ENCODE measurements around the gene MACO1. TPM values are rescaled to one million over a fixed set of nuclear protein-coding genes. Genes with fewer than 3 reads are reported as not detected.

Gene MACO1
- total RNA-seq, 2 experiments from 2014 or later = 15.8 to 16.3 TPM

DNA sequence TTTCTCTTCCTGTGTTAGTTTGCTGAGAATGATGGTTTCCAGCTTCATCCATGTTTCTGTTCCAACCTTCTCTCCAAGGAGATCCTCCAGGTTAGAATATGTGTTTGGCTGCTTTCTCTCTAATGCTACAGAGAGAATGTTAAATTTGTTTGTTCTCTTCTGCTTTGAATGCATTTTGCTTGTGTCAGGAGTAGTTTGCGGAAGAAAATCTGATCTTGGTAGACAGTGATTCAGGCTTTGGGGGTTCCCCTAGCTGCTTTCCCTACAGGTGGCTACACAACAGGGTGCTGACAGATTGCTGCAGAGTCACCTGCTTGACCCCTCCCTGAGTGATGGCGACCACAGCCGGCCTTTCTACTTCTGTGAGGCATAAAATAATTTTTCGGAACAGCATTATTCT is 41.8 kb downstream of the MACO1 start:
- peaks cover 33% of the 10 kb centered on the region for H3K4me1 Mint-ChIP-seq
- CTCF ChIA-PET = interaction anchor here (1.0 kb wide), 1 partner anchor 13 kb away, joined by 4 read pairs; no protein-coding TSS in a partner anchor
- H3K27me3 Mint-ChIP-seq = no peaks in the 10 kb centered on the region
- no peaks in the 10 kb centered on the region for H3K9me3 Mint-ChIP-seq
- no peak overlapping the region for H3K27ac Mint-ChIP-seq
- DNase-seq = no peak
- H3K36me3 Mint-ChIP-seq (ENCODE audit: low read depth) = peaks cover 7% of the 10 kb centered on the region
- POLR2A ChIA-PET = no interaction called here
- H3K4me3 Mint-ChIP-seq = no peak overlapping the region

DNA sequence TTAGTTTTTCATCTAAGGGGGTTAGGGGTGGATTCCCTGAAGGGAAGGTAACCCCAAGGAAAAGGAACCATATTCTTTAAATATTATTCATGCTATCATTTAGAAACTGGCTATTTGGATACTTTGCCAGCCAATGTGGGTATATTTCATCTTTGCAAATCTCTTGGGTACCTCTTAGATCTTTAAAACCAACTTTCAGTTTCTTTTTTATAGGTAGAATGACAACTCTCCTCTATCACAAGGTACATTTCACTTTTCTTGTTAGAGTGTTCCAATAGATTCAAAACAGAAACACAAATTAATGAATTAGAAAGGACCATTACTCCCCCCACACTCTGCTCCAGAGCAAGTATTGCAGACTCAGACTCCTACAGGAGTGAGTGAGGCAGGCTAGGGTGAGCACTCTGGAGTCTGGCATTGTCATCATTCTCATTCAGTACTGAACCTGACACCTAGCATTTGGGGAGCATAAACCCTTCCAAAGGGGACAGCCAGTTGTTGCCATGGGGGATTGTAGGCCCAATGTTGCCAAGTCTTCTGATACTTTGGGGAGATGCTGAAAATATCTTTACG is 43.0 kb downstream of the MACO1 start:
- Mint-ChIP-seq H3K36me3 (ENCODE audit: low read depth) (peaks cover 5% of the 10 kb centered on the region), H3K27ac (no peak overlapping the region), H3K27me3 (no peaks in the 10 kb centered on the region), H3K4me1 (peaks cover 24% of the 10 kb centered on the region), H3K9me3 (no peaks in the 10 kb centered on the region), H3K4me3 (peak overlapping the region; percentile 4)
- no peak for DNase-seq
- ChIA-PET CTCF (no interaction called here), POLR2A (no interaction called here)

DNA sequence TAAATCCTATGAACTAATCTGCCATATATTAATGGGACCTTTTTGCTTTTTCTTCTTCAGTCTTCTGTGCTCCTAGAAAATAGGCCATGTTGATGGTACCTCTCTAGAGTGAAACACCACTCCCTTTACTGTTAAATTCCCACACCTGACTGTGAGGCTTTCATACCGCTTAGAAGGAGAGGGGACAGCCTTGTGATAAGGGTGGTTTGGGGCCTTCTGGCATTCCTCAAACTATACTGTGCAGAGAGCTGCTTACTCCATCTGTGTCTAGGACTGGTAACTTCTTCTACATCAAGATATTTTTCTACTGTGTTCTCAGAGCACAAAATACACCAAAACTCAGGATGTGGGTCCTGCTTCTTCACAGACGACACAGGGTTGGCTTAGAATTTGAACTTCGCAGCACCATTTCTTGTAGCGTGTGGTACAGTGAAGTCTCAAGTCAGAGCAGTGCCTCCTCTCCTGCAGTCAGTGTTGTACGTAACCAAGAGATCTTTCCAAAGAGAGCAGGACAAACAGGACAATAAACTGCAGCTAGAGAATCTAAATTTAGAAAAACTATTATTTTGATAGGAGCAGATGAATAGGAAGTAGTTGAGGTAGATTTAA is 43.8 kb downstream of the MACO1 start:
- H3K4me3 Mint-ChIP-seq = no peak overlapping the region
- H3K36me3 Mint-ChIP-seq (ENCODE audit: low read depth) = peaks cover 5% of the 10 kb centered on the region
- H3K27me3 Mint-ChIP-seq = no peaks in the 10 kb centered on the region
- no peak overlapping the region for H3K27ac Mint-ChIP-seq
- ChIA-PET CTCF (interaction anchor here (2.1 to 5.2 kb wide), 2 partner anchors 13 to 27 kb away, joined by 5 to 23 read pairs; no protein-coding TSS in a partner anchor), POLR2A (no interaction called here)
- peaks cover 24% of the 10 kb centered on the region for H3K4me1 Mint-ChIP-seq
- DNase-seq = no peak
- no peaks in the 10 kb centered on the region for H3K9me3 Mint-ChIP-seq

DNA sequence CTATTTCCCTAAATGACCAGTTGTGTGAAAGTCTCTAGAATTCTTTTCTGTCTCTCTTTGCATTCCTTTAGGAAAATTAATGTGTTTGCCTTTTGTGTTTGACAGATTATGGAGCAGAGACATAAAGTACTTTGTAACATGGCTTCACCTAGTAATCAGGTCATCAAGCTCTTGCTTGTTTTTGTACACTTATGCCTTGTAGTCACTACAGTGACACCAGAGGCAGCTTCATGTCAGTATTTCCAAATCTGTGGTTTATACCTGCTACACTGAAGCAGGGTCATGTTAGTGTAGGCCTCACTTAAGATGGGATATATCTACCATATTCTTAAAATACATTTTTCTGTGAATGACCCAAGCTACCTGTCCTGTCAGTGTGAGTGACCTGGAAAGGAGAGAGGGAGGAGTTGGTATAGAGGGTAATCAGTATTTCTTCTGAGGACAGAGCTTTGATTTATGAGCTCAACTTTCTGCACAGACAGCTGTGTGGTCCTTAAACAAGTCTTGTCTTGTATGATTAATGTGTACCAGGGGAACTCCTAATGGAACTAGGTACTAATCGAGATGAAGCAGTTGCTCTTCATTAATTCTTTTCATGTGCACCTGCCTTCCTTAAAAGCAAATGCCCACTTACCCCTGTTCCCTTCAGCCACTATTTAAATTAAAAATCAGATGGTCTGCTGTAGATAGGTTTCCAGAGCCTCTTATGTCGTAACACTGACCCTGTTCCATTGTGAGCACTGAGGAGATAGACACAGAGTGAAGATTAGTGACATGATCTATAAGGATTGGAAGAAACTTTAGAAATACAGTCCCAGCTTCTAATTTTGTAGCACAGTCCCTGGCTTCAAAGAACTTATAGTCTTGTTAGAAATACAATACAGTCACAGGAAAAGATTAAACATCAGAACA is 45.7 kb downstream of the MACO1 start:
- DNase-seq = no peak
- CTCF ChIA-PET = interaction anchor here (2.1 to 5.2 kb wide), 2 partner anchors 11 to 25 kb away, joined by 5 to 23 read pairs; no protein-coding TSS in a partner anchor
- POLR2A ChIA-PET = no interaction called here
- Mint-ChIP-seq H3K4me1 (peaks cover 24% of the 10 kb centered on the region), H3K9me3 (no peaks in the 10 kb centered on the region), H3K4me3 (no peak overlapping the region), H3K27me3 (no peaks in the 10 kb centered on the region), H3K27ac (no peak overlapping the region), H3K36me3 (ENCODE audit: low read depth) (peaks cover 5% of the 10 kb centered on the region)

DNA sequence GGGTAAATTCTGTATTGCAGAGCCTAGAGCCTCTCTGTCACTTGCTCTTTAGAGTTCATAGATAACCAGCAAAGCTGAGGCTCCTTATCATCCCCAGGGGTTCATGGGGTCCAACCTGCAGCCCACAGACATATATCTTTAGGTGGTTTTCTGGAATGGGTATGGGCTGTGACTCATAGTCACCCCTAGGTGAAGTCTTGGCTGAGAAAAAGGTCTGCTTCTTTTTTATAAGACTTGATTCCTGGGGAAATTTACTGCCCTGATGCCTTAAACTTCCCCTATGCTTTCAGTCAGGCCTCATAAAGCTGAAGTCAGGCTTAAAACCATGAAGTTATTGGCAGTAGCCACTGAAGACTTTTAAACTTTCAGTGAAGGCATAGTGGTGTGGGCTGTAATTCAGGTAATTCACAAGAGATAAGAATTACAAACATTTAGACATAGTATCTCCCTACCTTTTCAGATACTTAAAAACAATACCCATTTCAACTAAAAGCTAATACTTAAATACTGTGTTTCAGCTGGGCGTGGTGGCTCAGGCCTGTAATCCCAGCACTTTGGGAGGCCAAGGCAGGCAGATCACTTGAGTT is 46.8 kb downstream of the MACO1 start:
- POLR2A ChIA-PET = no interaction called here
- CTCF ChIA-PET = interaction anchor here (5.2 kb wide), 1 partner anchor 10 kb away, joined by 23 read pairs; no protein-coding TSS in a partner anchor
- Mint-ChIP-seq H3K4me3 (no peak overlapping the region), H3K36me3 (ENCODE audit: low read depth) (peaks cover 3% of the 10 kb centered on the region), H3K4me1 (peaks cover 25% of the 10 kb centered on the region), H3K27me3 (no peaks in the 10 kb centered on the region), H3K9me3 (no peaks in the 10 kb centered on the region), H3K27ac (no peak overlapping the region)
- no peak for DNase-seq

GRCh38 chr1:25478633-25479032 is 47.9 kb downstream of the MACO1 start:
- no peak overlapping the region for H3K27ac Mint-ChIP-seq
- H3K4me3 Mint-ChIP-seq = no peak overlapping the region
- H3K36me3 Mint-ChIP-seq (ENCODE audit: low read depth) = peaks cover 6% of the 10 kb centered on the region
- ChIA-PET CTCF (interaction anchor here (5.2 kb wide), 1 partner anchor 9 kb away, joined by 23 read pairs; no protein-coding TSS in a partner anchor), POLR2A (no interaction called here)
- no peaks in the 10 kb centered on the region for H3K9me3 Mint-ChIP-seq
- H3K27me3 Mint-ChIP-seq = no peaks in the 10 kb centered on the region
- DNase-seq = no peak
- H3K4me1 Mint-ChIP-seq = peaks cover 16% of the 10 kb centered on the region

- Mint-ChIP-seq H3K27ac (no peak overlapping the region), H3K4me1 (peaks cover 4% of the 10 kb centered on the region), H3K27me3 (no peaks in the 10 kb centered on the region), H3K36me3 (ENCODE audit: low read depth) (peaks cover 9% of the 10 kb centered on the region), H3K4me3 (no peak overlapping the region), H3K9me3 (no peaks in the 10 kb centered on the region)
- ChIA-PET CTCF (no interaction called here), POLR2A (no interaction called here)
- no peak for DNase-seq
These were observed 50.9 kb downstream of the MACO1 start for GRCh38 chr1:25481625-25482024.

DNA sequence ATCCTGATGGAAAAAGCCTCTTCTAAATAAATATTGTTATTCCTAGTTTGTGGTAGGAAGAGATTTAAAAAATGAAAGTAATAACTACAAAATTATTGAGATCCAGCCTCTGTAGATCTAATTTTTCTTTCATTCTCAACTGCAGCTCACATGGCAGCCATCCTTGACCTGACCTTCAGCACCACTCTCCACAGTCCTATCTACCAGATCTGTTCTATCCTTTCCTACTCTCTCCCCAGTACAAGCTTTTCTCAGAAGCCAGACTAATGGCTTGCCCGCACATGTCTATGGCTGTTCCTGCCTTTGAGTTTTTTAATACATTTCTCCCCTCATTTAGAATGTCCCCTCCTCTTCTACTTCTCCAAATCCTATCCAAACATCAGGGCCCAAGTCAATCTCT is 51.5 kb downstream of the MACO1 start:
- H3K4me1 Mint-ChIP-seq = peaks cover 4% of the 10 kb centered on the region
- POLR2A ChIA-PET = interaction anchor here (1.5 kb wide), 1 partner anchor 27 kb away, joined by 3 read pairs; no protein-coding TSS in a partner anchor

DNA sequence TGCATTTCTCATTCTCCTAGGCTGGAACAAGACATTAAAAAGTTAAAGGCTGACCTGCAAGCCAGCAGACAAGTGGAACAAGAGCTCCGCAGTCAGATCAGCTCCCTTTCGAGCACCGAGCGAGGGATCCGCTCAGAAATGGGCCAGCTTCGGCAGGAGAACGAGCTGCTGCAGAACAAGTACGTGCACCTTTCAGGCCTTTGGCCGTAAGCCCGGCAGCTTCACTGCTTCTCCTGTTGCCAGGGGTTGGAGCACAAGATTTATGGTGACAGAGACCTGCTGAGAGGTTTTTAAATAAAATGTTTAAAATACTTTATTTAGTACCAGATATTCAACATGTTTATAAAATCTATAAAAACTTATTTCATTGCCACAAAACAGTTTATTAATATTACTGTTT is 53.4 kb downstream of the MACO1 start:
- peaks cover 16% of the 10 kb centered on the region for H3K36me3 Mint-ChIP-seq (ENCODE audit: low read depth)
- CTCF ChIA-PET = interaction anchor here (0.6 kb wide), 1 partner anchor 278 kb away, joined by 3 read pairs; no protein-coding TSS in a partner anchor
- H3K9me3 Mint-ChIP-seq = no peaks in the 10 kb centered on the region

More for the DNA sequence above, 51.5 kb downstream of the MACO1 start:
- no peak overlapping the region for H3K4me3 Mint-ChIP-seq
- DNase-seq = no peak
- H3K27me3 Mint-ChIP-seq = no peaks in the 10 kb centered on the region
- no peaks in the 10 kb centered on the region for H3K9me3 Mint-ChIP-seq
- CTCF ChIA-PET = no interaction called here
- peaks cover 12% of the 10 kb centered on the region for H3K36me3 Mint-ChIP-seq (ENCODE audit: low read depth)
- H3K27ac Mint-ChIP-seq = no peak overlapping the region

DNA sequence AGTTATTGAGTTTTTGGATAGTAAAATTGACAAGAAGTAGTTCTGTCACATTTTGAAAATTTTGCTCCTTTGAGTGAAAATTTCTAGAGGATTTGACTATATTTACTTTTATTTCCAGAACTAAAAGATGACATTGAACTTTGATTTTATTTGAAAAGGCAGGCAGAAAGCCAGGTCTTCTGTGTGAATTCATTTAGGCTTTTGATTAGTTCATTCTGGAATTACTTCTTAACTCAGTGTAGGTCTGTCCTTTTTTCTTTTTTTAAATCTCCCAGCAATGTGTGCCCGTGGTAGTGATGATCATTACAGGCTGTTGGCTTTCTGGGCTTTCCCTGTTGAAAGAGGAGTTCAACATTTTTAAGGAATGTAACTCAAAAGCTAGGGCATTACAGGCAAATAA is 53.8 kb downstream of the MACO1 start:
- peaks cover 16% of the 10 kb centered on the region for H3K36me3 Mint-ChIP-seq (ENCODE audit: low read depth)
- H3K4me3 Mint-ChIP-seq = no peak overlapping the region
- H3K27ac Mint-ChIP-seq = no peak overlapping the region
- peaks cover 4% of the 10 kb centered on the region for H3K4me1 Mint-ChIP-seq
- ChIA-PET POLR2A (interaction anchor here (1.0 to 1.9 kb wide), 3 partner anchors 15 to 57 kb away, joined by 3 read pairs; no protein-coding TSS in a partner anchor), CTCF (interaction anchor here (0.6 kb wide), 1 partner anchor 278 kb away, joined by 3 read pairs; no protein-coding TSS in a partner anchor)
- H3K27me3 Mint-ChIP-seq = no peaks in the 10 kb centered on the region
- no peaks in the 10 kb centered on the region for H3K9me3 Mint-ChIP-seq
- DNase-seq = no peak

More for the DNA sequence above, 53.4 kb downstream of the MACO1 start:
- H3K4me1 Mint-ChIP-seq = peaks cover 4% of the 10 kb centered on the region
- POLR2A ChIA-PET = interaction anchor here (1.9 kb wide), 1 partner anchor 57 kb away, joined by 3 read pairs; no protein-coding TSS in a partner anchor
- no peak overlapping the region for H3K27ac Mint-ChIP-seq
- no peak for DNase-seq
- no peak overlapping the region for H3K4me3 Mint-ChIP-seq
- no peaks in the 10 kb centered on the region for H3K27me3 Mint-ChIP-seq

- Mint-ChIP-seq H3K36me3 (ENCODE audit: low read depth) (peaks cover 25% of the 10 kb centered on the region), H3K9me3 (no peaks in the 10 kb centered on the region), H3K27me3 (no peaks in the 10 kb centered on the region), H3K27ac (no peak overlapping the region), H3K4me1 (peaks cover 4% of the 10 kb centered on the region), H3K4me3 (no peak overlapping the region)
- no peak for DNase-seq
- ChIA-PET CTCF (interaction anchor here (0.9 to 3.4 kb wide), 6 partner anchors 9 to 35 kb away, joined by 3 to 23 read pairs (median 8); no protein-coding TSS in a partner anchor), POLR2A (interaction anchor here (0.9 to 1.1 kb wide), 2 partner anchors 13 to 238 kb away, joined by 3 read pairs; no protein-coding TSS in a partner anchor)
These were observed 55.1 kb downstream of the MACO1 start for GRCh38 chr1:25485536-25486411.

DNA sequence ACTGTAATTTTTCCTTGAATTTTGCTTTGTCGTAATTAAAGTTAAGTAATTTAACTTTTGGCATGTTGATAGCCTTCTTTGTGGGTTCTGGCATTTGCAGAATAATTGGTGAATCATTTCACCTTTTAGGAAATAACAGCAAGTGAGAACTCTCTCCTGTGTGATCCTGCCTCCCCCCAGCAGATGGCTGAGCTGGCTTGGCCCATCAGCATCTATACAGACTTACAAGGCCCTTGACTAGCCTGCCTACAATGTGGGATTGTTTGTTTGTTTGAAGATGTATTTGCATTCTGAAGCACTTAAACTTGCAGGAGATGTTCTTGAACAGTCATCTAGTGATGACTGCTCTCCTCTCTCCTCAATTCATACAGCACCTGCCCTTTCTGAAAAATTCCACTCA is 55.9 kb downstream of the MACO1 start:
- H3K27ac Mint-ChIP-seq = no peak overlapping the region
- H3K4me3 Mint-ChIP-seq = no peak overlapping the region
- POLR2A ChIA-PET = interaction anchor here (1.3 kb wide), 1 partner anchor 56 kb away, joined by 8 read pairs; the partner anchor contains the start of gene MACO1
- DNase-seq = no peak
- CTCF ChIA-PET = interaction anchor here (0.9 to 3.4 kb wide), 8 partner anchors 10 to 82 kb away, joined by 3 to 23 read pairs (median 8); no protein-coding TSS in a partner anchor
- no peaks in the 10 kb centered on the region for H3K9me3 Mint-ChIP-seq
- peaks cover 4% of the 10 kb centered on the region for H3K4me1 Mint-ChIP-seq
- H3K36me3 Mint-ChIP-seq (ENCODE audit: low read depth) = peaks cover 32% of the 10 kb centered on the region
- H3K27me3 Mint-ChIP-seq = no peaks in the 10 kb centered on the region

All from activated CD4-positive, alpha-beta memory T cell treated with anti-CD3 and anti-CD28 coated beads, Interleukin-2, amount 10 ng/mL, durations not matched to agents 7 days and 5 days (primary cell).